BJ (cell line): ENCODE data around the gene MGME1. TPM values are rescaled to one million over a fixed set of nuclear protein-coding genes. Genes with fewer than 3 reads are reported as not detected.

ENCODE experiments used
- CTCF ChIA-PET: fragments of 350-600 bp; formaldehyde crosslinking; extraction: SDS; loops from one replicate; lab custom pipeline; 2021; ENCODE audit warnings: antibody characterized with exemption, inconsistent platforms; lab: Yijun Ruan, JAX
- POLR2A ChIA-PET: fragments of 300-600 bp; sonication (Branson Sonifier 250); formaldehyde crosslinking; extraction: SDS; loops from one replicate; lab custom pipeline; 2021; ENCODE audit warnings: antibody characterized with exemption; lab: Charles Lee
- DNase-seq: peaks from one replicate; pipeline ENCODE4 v3.0.0-alpha.2; 2011; ENCODE audit warnings: low read depth
- H3K27me3 ChIP-seq: 2 replicates; pipeline ENCODE4 v1.6.0; 2011; ENCODE audit warnings: low read length; ENCODE audit not compliant: control insufficient read depth, insufficient read depth
- H3K36me3 ChIP-seq: 2 replicates; pipeline ENCODE4 v1.5.1; 2011; ENCODE audit warnings: low read length; ENCODE audit not compliant: control insufficient read depth, insufficient read depth
- H3K4me3 ChIP-seq: 2 replicates; pipeline ENCODE4 v1.5.1; 2011; ENCODE audit warnings: low read depth, mild to moderate bottlenecking, control low read depth, low read length
- polyA minus RNA-seq: library from RNA; depleted of rRNA, polyadenylated mRNA; stranded (reverse); fragments of >200 nt; gene quantifications from 2 replicates; pipeline ENCODE4 v1.2.3, GENCODE V29; 2011; rRNA and poly(A)+ RNA removed
- polyA plus RNA-seq: library from polyadenylated mRNA; depleted of rRNA; stranded (reverse); fragments of >200 nt; gene quantifications from 2 replicates; pipeline ENCODE4 v1.2.3, GENCODE V29; 2011; rRNA removed
- TF ChIP-seq, protein P1 (sequence below): IDR thresholded peaks from 2 replicates; pipeline ENCODE4 v1.5.1; 2011; ENCODE audit warnings: low read depth, mild to moderate bottlenecking, control low read depth, inconsistent platforms, low read length, moderate library complexity; ENCODE audit not compliant: insufficient read depth

MGME1 gene, protein sequence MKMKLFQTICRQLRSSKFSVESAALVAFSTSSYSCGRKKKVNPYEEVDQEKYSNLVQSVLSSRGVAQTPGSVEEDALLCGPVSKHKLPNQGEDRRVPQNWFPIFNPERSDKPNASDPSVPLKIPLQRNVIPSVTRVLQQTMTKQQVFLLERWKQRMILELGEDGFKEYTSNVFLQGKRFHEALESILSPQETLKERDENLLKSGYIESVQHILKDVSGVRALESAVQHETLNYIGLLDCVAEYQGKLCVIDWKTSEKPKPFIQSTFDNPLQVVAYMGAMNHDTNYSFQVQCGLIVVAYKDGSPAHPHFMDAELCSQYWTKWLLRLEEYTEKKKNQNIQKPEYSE
- polyA plus RNA-seq (7.2 and 10.0 TPM in 2 replicates), polyA minus RNA-seq (5.6 and 7.1 TPM in 2 replicates)

DNA sequence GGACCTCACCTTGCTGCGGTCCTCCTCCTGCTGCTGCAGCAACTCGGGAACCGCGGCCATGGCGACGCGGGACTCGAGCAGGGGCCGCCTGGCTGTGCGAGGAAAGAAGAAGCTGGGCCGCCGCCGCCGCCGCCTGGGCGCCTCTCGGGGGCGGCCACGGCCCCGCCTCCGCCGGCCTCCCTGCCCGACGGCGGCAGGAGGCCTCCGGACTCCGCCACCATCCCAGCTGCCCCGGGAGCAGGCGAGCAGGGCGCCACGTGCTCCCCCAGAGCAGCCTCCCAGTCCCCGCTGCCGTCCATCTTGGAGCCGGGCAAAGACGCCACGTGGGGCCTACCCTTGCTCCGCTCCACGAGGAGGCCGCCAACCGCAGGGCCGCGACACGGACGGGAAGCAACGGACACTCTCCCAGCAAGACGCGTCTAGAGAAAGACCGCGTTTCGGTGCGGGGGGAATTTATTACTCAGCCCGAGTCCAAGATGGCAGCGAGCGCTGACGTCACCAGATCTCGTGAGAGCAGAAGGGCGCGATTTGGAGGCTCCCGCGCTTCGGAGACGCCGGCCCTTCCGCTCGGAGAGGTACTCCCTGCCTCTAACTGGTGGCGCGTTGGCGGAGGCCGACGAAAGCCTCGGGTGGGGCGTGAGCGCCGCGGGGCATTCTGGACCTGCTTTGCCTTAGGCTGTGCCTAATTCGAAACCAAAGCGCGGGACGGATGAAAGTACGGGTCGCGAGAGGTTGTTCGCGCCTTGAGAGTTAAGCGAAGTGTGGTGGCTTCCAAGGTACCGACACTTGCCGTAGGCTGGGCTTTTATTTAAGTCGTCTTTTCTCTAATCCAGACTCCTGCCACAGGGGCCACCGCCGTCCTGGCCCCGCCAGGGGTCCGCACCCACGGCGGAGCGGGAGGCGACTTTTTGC is at the start of gene MGME1, which contains the start of gene SNX5:
Gene MGME1, plus strand, starts transcription at position 653 of the 912 bp plus-strand sequence. CDS start 842 bp downstream, outside the sequence.
Gene SNX5, minus strand, starts transcription at position 429 of the 912 bp plus-strand sequence. Its CDS starts 369 bp downstream, at position 60.
- ChIA-PET POLR2A (no interaction called here), CTCF (interaction anchor here (0.9 to 1.9 kb wide), 3 partner anchors 10 to 286 kb away, joined by 3 to 7 read pairs (median 7); partner anchors contain the start of gene RRBP1)
- Histone ChIP-seq H3K36me3 (no peaks in the 10 kb centered on the region), H3K27me3 (no peaks in the 10 kb centered on the region), H3K4me3 (peak within 1 kb of the TSS; percentile 84)
- peak; percentile 95 for DNase-seq
- TF ChIP-seq, protein P1, sequence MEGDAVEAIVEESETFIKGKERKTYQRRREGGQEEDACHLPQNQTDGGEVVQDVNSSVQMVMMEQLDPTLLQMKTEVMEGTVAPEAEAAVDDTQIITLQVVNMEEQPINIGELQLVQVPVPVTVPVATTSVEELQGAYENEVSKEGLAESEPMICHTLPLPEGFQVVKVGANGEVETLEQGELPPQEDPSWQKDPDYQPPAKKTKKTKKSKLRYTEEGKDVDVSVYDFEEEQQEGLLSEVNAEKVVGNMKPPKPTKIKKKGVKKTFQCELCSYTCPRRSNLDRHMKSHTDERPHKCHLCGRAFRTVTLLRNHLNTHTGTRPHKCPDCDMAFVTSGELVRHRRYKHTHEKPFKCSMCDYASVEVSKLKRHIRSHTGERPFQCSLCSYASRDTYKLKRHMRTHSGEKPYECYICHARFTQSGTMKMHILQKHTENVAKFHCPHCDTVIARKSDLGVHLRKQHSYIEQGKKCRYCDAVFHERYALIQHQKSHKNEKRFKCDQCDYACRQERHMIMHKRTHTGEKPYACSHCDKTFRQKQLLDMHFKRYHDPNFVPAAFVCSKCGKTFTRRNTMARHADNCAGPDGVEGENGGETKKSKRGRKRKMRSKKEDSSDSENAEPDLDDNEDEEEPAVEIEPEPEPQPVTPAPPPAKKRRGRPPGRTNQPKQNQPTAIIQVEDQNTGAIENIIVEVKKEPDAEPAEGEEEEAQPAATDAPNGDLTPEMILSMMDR, result no peak

DNA sequence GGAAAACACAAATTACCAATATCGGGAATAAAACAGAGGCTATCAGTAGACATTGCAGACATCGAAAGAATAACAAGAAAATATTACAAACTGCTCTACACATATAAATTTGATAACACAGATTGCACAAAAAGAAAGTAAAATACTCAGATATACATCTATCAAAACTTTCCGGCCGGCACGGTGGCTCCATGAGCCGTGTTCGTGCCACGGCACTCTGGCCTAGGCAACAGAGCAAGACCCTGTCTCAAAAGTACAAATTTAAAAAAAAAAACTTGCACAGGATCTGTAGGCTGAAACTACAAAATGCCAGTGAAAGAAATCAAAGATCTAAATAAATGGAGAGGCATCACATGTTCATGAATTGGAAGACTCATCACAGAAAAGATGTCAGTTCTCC is 49.7 kb upstream of the MGME1 start:
- Histone ChIP-seq H3K27me3 (no peaks in the 10 kb centered on the region), H3K4me3 (no peak overlapping the region), H3K36me3 (no peaks in the 10 kb centered on the region)
- ChIA-PET POLR2A (no interaction called here), CTCF (no interaction called here)
- no peak for DNase-seq
- TF ChIP-seq, protein P1, result no peak

DNA sequence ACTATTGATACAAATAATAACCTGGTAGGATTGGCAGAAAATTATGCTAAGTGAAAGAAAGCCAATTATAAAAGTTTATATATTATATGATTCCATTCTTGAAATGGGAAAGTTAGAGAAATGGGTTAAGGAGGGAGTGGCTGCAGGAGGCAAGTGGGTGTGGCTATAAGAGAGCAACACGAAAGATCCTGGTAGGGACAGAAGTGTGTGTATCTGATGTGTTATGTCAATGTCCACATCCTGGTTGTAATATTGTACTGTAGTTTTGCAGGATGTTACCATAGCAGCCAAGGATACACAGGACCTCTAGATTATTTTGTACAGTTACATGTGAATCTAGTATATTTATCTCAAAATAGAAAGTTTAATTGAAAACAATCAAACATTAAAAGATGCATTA is 47.0 kb upstream of the MGME1 start:
- Histone ChIP-seq H3K27me3 (no peaks in the 10 kb centered on the region), H3K36me3 (no peaks in the 10 kb centered on the region), H3K4me3 (no peak overlapping the region)
- ChIA-PET CTCF (interaction anchor here (0.9 kb wide), 1 partner anchor 17 kb away, joined by 3 read pairs; no protein-coding TSS in a partner anchor), POLR2A (no interaction called here)
- TF ChIP-seq, protein P1, result no peak
- DNase-seq, result no peak

DNA sequence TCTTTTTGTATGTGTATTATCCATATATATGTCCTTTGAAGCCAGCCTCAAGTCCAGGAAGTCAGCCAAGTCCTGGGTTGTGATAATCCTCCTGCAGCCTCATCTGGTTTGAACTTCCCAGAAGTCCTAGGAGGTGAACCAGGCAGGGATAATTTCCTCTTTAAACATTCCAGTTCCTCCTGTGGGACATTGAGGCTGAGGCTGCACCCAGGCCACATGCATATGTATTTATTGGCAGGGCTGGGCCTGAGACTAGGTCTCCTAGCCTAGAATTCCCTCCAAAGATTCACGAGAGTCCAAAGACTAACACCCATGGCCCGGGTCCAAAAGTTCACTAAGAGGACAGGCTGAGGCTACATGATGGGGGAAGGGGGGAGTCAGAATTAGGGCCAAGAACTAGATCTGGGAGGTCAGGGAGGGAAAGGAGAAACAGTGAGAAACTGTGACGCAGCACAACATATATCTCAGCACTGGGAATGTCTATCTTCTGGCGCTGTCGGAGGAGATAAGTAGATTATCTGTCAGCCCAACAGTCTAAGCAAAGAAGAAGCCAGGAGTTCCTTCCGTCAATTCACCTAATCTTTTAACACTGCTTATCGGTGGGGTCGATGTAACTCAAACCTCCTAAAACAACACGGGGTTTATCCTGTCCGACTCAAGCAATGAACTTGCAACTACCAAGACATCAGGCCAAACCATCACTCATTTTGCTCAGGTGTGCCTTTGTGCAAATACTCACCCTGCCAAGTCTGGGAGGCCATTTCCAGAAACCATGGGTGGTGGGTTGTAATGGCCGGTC is 43.5 kb upstream of the MGME1 start:
- H3K36me3 ChIP-seq, result no peaks in the 10 kb centered on the region
- TF ChIP-seq, protein P1, result no peak
- ChIA-PET POLR2A (interaction anchor here (0.5 kb wide), 1 partner anchor 348 kb away, joined by 3 read pairs; no protein-coding TSS in a partner anchor), CTCF (interaction anchor here (0.6 kb wide), 1 partner anchor 165 kb away, joined by 3 read pairs; no protein-coding TSS in a partner anchor)
- H3K4me3 ChIP-seq, result no peak overlapping the region
- no peaks in the 10 kb centered on the region for H3K27me3 ChIP-seq
- no peak for DNase-seq
